Activated naive CD4-positive, alpha-beta T cell treated with anti-CD3 and anti-CD28 coated beads for 36 hours (primary cell): ENCODE data around the gene WDR13. TPM values are rescaled to one million over a fixed set of nuclear protein-coding genes. Genes with fewer than 3 reads are reported as not detected.

Source experiments
- CTCF ChIA-PET: fragments of 350-600 bp; sonication (Branson Sonifier 250); formaldehyde crosslinking; loops from one replicate; lab custom pipeline; 2021; ENCODE audit warnings: antibody characterized with exemption; lab: Charles Lee
- DNase-seq: peaks from one replicate; pipeline ENCODE4 v3.0.0-alpha.2; 2020
- H3K27ac Mint-ChIP-seq: one replicate; pipeline ENCODE4 v1.8.0; 2021; ENCODE audit warnings: mild to moderate bottlenecking, mixed read lengths
- H3K27me3 Mint-ChIP-seq: one replicate; pipeline ENCODE4 v1.8.0; 2021; ENCODE audit warnings: low read depth, mixed read lengths
- H3K36me3 Mint-ChIP-seq: one replicate; pipeline ENCODE4 v1.8.0; 2021; ENCODE audit warnings: low read depth, mixed read lengths
- H3K4me1 Mint-ChIP-seq: one replicate; pipeline ENCODE4 v1.8.0; 2021; ENCODE audit warnings: low read depth, mixed read lengths
- H3K4me3 Mint-ChIP-seq: one replicate; pipeline ENCODE4 v1.8.0; 2021; ENCODE audit warnings: mild to moderate bottlenecking, moderate library complexity, mixed read lengths
- H3K9me3 Mint-ChIP-seq: one replicate; pipeline ENCODE4 v1.8.0; 2021; ENCODE audit warnings: mixed read lengths
- intact Hi-C: fragments of 100-400 bp; cut with micrococcal nuclease; formaldehyde crosslinking; loops from one replicate; pipeline ENCODE4 v1.15.1; 2023
- total RNA-seq, 2 experiments: library from RNA; stranded (reverse); gene quantifications; one replicate each; pipeline ENCODE4 v1.2.3, GENCODE V29; 2021

WDR13 gene
- total RNA-seq, 2 experiments from 2014 or later: 37.0 to 40.1 TPM

DNA sequence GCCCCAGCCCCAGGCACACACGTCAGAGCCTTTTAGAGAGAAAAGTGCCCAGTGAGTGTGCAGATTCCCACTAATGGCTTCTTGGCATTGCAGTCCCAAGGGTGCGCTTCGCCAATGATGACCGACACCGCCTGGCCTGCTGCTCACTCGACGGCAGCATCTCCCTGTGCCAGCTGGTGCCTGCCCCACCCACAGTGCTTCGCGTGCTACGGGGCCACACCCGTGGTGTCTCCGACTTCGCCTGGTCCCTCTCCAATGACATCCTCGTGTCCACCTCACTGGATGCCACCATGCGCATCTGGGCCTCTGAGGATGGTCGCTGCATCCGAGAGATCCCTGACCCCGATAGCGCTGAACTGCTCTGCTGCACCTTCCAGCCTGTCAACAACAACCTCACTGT is 2.9 kb downstream of the WDR13 start:
- CTCF ChIA-PET: no interaction called here

DNA sequence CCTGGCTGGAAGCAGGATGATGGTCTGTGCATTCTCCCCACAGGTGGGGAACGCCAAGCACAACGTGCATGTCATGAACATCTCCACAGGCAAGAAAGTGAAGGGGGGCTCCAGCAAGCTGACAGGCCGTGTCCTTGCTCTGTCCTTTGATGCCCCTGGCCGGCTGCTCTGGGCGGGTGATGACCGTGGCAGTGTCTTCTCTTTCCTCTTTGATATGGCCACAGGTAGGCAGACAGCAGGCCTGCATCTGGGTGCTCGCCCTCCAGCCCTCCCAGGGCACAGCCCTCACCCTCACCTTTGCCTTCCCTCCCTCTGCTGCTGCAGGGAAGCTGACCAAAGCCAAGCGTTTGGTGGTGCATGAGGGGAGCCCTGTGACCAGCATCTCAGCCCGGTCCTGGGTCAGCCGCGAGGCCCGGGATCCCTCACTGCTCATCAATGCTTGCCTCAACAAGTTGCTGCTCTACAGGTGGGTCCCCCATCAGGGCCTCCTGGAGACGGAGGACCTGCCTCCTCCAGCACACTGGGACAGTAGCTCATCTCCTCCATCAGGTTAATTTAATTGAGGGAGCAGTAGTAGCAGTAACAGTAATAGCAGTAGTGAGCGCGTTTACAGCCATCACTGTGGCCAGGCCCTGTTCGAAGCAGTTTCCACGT is 4.6 kb downstream of the WDR13 start:
- peaks cover 7% of the 10 kb centered on the region for H3K4me1 Mint-ChIP-seq
- CTCF ChIA-PET: no interaction called here
- no peak overlapping the region for H3K4me3 Mint-ChIP-seq
- peaks cover 5% of the 10 kb centered on the region for H3K36me3 Mint-ChIP-seq
- no peak overlapping the region for H3K27ac Mint-ChIP-seq
- H3K27me3 Mint-ChIP-seq: no peaks in the 10 kb centered on the region
- DNase-seq: no peak
- no peaks in the 10 kb centered on the region for H3K9me3 Mint-ChIP-seq
- intact Hi-C loops: no loop called here

More for the DNA sequence above, 2.9 kb downstream of the WDR13 start:
- H3K4me3 Mint-ChIP-seq: no peak overlapping the region
- no peak overlapping the region for H3K27ac Mint-ChIP-seq
- H3K4me1 Mint-ChIP-seq: peaks cover 7% of the 10 kb centered on the region
- H3K9me3 Mint-ChIP-seq: no peaks in the 10 kb centered on the region
- DNase-seq: no peak
- H3K27me3 Mint-ChIP-seq: no peaks in the 10 kb centered on the region
- peaks cover 4% of the 10 kb centered on the region for H3K36me3 Mint-ChIP-seq
- intact Hi-C loops: no loop called here

DNA sequence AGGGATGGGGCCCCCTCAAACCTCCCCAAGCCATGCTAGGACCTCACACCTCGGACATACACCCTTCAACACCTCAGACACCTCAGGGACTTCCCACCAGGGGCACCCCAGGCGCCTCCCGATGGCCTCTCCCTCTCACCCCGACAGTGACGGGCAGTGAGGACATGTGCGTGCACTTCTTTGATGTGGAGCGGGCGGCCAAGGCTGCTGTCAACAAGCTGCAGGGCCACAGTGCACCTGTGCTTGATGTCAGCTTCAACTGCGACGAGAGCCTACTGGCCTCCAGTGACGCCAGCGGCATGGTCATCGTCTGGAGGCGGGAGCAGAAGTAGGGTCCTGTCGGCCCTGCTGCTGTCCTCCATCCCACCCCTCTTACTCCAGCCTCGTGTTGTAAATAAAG is 7.4 kb downstream of the WDR13 start:
- Mint-ChIP-seq H3K4me1 (no peaks in the 10 kb centered on the region), H3K9me3 (no peaks in the 10 kb centered on the region), H3K27ac (no peak overlapping the region), H3K36me3 (peaks cover 3% of the 10 kb centered on the region), H3K4me3 (no peak overlapping the region), H3K27me3 (no peaks in the 10 kb centered on the region)
- CTCF ChIA-PET: no interaction called here
- intact Hi-C loops: no loop called here
- no peak for DNase-seq

DNA sequence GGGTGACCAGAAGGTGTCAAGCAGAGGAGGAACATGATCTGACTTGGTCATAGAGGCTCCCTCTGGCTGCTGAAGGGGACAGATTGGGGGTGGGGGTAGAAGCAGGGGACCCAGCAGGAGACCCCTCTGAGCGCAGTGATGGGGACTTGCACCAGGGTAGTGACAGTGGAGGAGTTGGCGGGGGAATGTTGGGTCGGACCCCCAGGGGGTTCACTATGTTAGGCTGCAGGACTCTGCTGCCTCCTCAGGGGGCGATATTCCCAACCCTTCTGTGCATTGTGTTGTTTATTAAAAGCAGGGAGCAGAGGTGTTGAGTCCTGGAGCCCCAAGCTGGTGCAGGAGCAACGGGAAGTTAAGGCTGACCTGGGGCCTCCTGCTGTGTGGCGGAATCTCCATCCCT is 8.8 kb downstream of the WDR13 start:
- no peak for DNase-seq
- no peaks in the 10 kb centered on the region for H3K27me3 Mint-ChIP-seq
- no peak overlapping the region for H3K4me3 Mint-ChIP-seq
- no peaks in the 10 kb centered on the region for H3K4me1 Mint-ChIP-seq
- CTCF ChIA-PET: no interaction called here
- intact Hi-C loops: no loop called here
- H3K9me3 Mint-ChIP-seq: no peaks in the 10 kb centered on the region
- peaks cover 3% of the 10 kb centered on the region for H3K36me3 Mint-ChIP-seq
- H3K27ac Mint-ChIP-seq: no peak overlapping the region

DNA sequence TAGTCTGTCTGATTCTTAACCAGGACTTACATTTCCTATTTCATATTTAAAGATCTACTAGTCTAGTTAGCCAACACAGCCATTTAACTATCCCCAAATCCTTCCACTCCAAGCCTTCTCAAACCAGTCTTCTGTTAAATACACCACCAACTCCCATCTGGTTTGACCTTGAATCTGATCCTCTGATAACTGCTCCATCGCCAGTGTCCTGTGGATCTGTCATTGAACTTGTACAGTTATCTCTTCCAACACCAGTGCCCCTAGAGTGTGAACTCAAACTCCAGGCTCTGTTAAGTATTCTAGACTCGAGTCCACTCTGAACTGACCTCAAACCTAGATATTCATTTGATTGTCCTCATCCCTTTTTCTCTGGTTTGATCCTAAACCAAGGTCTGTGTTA is 14.4 kb downstream of the WDR13 start:
- CTCF ChIA-PET: no interaction called here
- Mint-ChIP-seq H3K9me3 (no peaks in the 10 kb centered on the region), H3K27ac (no peak overlapping the region), H3K4me1 (no peaks in the 10 kb centered on the region), H3K4me3 (no peak overlapping the region), H3K27me3 (no peaks in the 10 kb centered on the region), H3K36me3 (no peaks in the 10 kb centered on the region)
- intact Hi-C loops: no loop called here
- no peak for DNase-seq

DNA sequence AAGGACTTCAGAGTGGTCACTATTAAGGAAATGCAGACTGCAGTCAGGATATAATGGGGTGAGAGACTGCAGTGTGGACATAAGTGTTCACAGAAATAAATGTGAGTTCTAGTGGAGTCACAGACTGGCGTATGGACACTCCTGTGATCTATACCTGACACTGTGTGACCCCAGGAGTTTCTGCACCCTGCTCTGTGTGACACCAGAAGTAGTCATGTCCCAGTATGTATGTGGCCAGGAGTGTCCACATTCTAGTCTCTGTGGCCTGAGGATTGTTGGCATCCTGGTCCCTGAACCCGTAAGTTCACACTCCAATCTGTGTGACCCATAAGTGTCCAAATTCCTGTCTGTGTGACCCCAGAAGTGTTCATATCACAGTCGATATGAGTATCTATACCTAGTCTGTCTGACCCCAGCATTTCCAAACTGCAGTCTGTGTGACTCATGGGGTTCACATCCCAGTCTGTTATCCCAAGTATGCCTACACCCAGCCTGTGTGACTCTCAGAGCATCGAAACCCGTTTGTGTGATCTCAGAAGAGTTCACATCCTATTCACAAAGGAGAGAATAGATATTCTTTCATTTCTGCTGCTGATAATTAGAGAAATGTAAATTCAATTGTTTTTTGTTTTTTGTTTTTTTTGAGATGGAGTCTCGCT is 16.3 kb downstream of the WDR13 start:
- intact Hi-C loops: no loop called here
- H3K4me3 Mint-ChIP-seq: no peak overlapping the region
- H3K4me1 Mint-ChIP-seq: peaks cover 2% of the 10 kb centered on the region
- CTCF ChIA-PET: no interaction called here
- H3K9me3 Mint-ChIP-seq: no peaks in the 10 kb centered on the region
- DNase-seq: no peak
- H3K36me3 Mint-ChIP-seq: no peaks in the 10 kb centered on the region
- H3K27me3 Mint-ChIP-seq: no peaks in the 10 kb centered on the region
- no peak overlapping the region for H3K27ac Mint-ChIP-seq

DNA sequence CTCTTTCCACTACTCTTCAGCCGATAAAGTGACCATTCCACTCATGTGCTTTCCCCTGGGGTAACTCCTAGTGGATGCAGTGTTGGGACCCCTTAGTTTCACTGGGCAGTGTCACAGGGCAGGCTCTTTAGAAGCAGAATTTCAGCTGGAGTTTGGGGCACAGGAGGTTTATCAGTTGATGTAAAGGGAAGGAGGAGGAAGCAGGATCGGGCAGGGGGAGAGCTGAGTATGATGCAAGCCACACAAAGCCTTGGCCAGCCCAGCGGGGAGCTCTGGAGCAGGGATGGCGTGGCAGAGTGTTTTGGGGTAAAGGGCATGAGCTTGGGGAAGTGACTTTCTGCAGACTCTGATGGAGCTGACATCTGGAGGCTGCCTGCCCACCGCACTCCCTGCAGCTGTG is 19.3 kb downstream of the WDR13 start:
- H3K9me3 Mint-ChIP-seq: no peaks in the 10 kb centered on the region
- no peak for DNase-seq
- H3K27me3 Mint-ChIP-seq: no peaks in the 10 kb centered on the region
- CTCF ChIA-PET: interaction anchor here (0.9 kb wide), 1 partner anchor 15 kb away, joined by 3 read pairs; no protein-coding TSS in a partner anchor
- H3K36me3 Mint-ChIP-seq: no peaks in the 10 kb centered on the region
- peaks cover 2% of the 10 kb centered on the region for H3K4me1 Mint-ChIP-seq
- H3K4me3 Mint-ChIP-seq: no peak overlapping the region
- intact Hi-C loops: no loop called here
- H3K27ac Mint-ChIP-seq: no peak overlapping the region

DNA sequence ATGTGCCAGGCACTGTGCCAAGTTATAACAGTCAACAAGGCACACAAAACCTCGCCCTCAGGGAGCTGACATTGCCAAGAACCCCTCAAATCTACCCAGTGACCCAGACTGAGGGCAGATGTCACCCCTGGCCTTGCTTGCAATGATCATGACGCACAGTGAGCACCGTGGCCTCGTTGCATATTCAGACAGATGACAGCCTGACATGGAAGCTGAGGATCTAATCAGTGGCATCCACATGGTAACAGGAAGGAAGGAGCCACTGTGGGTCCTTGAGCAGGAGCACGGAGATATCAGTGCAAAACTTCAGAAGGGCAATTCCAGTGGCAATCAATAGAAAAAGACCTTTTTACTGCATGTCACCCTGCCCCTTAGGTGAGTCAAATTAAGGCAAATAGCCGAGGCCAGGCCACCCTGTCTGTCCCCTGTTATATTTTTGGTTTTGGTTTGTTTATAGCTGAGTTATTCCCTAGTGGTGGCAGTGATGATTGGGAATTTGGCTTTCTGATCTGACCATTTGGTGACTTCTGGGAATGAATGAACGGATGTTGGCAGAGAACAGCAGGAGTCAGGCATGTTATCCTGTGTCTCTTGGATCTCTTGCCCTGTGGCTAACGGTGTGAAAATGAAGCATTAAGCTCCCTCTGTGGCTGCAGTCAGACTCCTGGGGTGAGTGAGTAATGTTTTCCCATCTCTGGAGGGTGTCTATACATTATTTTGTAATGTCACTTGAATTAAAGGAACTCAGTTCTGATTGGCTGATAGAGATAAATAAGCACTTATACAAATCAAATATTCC is 20.4 kb downstream of the WDR13 start:
- intact Hi-C loops: no loop called here
- H3K4me1 Mint-ChIP-seq: peaks cover 2% of the 10 kb centered on the region
- no peaks in the 10 kb centered on the region for H3K27me3 Mint-ChIP-seq
- H3K27ac Mint-ChIP-seq: no peak overlapping the region
- no peaks in the 10 kb centered on the region for H3K9me3 Mint-ChIP-seq
- DNase-seq: no peak
- no peaks in the 10 kb centered on the region for H3K36me3 Mint-ChIP-seq
- H3K4me3 Mint-ChIP-seq: no peak overlapping the region
- CTCF ChIA-PET: interaction anchor here (0.9 kb wide), 1 partner anchor 14 kb away, joined by 3 read pairs; no protein-coding TSS in a partner anchor

DNA sequence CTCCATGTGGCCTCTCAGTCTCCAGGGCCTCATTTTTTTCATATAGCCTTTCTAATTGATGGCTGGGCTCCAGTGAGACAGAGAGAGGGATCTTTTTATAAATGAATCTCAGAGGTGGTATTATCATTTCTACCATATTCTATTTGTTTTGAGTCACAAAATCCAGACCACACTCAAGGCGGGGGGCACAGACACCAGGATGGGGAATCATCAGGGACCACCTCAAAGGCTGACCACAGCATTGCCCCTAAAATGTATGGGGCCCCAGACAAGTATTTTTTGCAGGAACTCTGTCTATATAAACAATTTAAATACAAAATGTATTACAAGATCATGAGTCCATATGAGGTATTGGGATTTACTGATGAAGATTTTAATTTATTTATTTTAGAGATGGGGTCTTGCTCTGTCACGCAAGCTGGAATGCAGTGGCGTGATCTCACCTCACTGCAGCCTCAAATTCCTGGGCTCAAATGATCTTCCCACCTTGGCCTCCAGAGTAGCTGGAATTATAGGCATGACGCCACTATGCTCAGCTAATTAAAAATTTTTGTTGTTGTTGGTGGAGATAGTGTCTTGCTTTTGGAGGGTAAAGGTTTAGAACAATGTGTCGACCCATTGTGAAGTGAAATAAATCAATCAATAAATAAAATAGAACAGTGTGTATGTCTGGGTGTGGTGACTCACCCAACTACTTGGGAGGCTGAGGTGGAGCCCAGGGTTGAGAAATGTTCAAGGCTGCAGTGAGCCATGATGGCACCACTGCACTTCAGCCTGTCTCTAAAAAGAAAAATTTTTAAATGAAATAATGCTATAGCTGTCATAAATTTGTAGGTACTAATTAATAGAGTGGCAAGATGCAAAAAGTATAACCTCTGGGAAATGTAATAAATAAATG is 29.4 kb downstream of the WDR13 start:
- H3K9me3 Mint-ChIP-seq: no peaks in the 10 kb centered on the region
- H3K36me3 Mint-ChIP-seq: no peaks in the 10 kb centered on the region
- H3K27me3 Mint-ChIP-seq: no peaks in the 10 kb centered on the region
- H3K4me3 Mint-ChIP-seq: no peak overlapping the region
- DNase-seq: no peak
- H3K4me1 Mint-ChIP-seq: peaks cover 6% of the 10 kb centered on the region
- CTCF ChIA-PET: no interaction called here
- H3K27ac Mint-ChIP-seq: no peak overlapping the region
- intact Hi-C loops: no loop called here

DNA sequence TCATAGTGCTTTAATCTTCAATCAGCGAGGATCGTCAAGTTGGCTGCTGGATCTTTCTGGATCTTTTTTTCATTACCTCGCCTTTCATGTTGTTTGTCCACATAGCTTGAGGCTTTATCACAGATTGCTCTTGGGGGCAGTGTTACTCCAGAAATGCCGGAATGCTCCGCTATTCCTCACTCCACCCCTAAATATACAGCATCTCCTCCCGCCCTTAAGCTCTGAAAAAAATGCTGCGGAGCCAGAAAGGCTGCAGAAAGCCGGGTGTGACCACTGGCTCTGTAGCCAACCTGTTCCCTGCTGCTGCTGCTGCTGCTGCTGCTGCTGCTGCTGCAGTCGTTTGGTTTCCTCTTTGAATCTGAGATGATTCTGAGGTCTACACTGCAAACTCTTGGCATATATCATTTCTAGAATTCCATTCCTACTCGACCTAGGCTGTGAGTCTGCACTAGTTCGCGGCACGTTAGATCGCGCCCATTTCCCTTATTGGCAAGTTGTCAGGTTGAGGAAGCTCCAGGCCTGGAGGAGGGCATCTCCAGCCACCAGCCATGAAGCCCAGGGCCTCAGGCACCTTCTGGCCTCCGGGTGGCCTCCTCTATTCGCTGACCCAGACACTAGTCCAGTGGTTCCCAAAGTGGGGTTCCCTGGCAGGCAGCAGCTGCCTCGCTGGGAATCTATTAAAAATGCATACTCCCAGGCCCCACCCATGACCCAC is 34.2 kb downstream of the WDR13 start:
- Mint-ChIP-seq H3K4me3 (no peak overlapping the region), H3K27ac (peak overlapping the region; percentile 36), H3K36me3 (no peaks in the 10 kb centered on the region), H3K4me1 (peaks cover 10% of the 10 kb centered on the region), H3K27me3 (no peaks in the 10 kb centered on the region), H3K9me3 (no peaks in the 10 kb centered on the region)
- CTCF ChIA-PET: interaction anchor here (0.5 to 1.1 kb wide), 3 partner anchors 15 to 1573 kb away, joined by 3 to 7 read pairs (median 3); partner anchors contain the start of gene CCNB3
- peak; percentile 86 for DNase-seq
- intact Hi-C loops: loop anchor here (1.0 to 5.0 kb wide), 3 partner anchors 261 to 1121 kb away; partner anchors contain the start of gene TFE3

DNA sequence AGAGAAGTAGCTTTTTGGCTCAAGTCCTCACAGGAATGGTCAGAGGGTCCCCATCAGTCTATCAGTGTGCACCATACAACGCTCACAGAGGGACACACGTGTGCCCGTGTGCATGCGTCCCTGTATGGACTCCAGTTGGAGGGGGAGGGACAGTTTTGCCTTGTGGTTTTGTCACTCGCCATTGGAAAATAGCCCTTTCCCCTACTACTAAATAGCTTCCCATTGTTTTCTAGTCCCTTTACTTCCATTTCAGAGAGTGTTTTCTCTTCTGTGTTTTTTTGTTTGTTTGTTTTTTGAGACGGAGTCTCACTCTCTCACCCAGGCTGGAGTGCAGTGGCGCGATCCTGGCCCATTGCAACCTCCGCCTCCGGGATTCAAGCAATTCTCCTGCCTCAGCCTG is 34.9 kb downstream of the WDR13 start:
- CTCF ChIA-PET: interaction anchor here (1.0 kb wide), 1 partner anchor 15 kb away, joined by 3 read pairs; no protein-coding TSS in a partner anchor
- Mint-ChIP-seq H3K4me3 (no peak overlapping the region), H3K27me3 (no peaks in the 10 kb centered on the region), H3K9me3 (no peaks in the 10 kb centered on the region), H3K4me1 (peaks cover 14% of the 10 kb centered on the region), H3K36me3 (no peaks in the 10 kb centered on the region), H3K27ac (no peak overlapping the region)
- DNase-seq: no peak
- intact Hi-C loops: loop anchor here (5.0 kb wide), 2 partner anchors 260 to 1120 kb away; no protein-coding TSS in a partner anchor
